ENCODE results near the gene CORIN. TPM values are rescaled to one million over a fixed set of nuclear protein-coding genes. Genes with fewer than 3 reads are reported as not detected.
A peak's percentile ranks its signal among the peaks of the same experiment; 100 is the strongest.

CORIN gene
- under 1 TPM; 0.15 to 0.50 TPM for total RNA-seq

GRCh38 chr4:47837908-47838294 lies at the start of gene CORIN:
TSS of gene CORIN (minus strand) at chr4:47838067. CDS start at chr4:47837949, 118 bp downstream.
- H3K9me3 ChIP-seq, result no peaks in the 10 kb centered on the region
- intact Hi-C loops (cut with DNase I), result loop anchor here (10.0 kb wide), 1 partner anchor 153 kb away; no protein-coding TSS in a partner anchor
- DNase-seq, result peak; percentile 33
- peak within 1 kb of the TSS; percentile 53 for H3K4me3 ChIP-seq
- H3K4me1 ChIP-seq, result no peaks in the 10 kb centered on the region
- no peak within 1 kb of the TSS for H3K27ac ChIP-seq
- H3K9ac ChIP-seq (ENCODE audit: low read depth in 2 of 2, low read length in 2 of 2), result peak within 1 kb of the TSS; percentile 19 to 59
- TF ChIP-seq CTCF (IDR thresholded peaks at IDR 0.05), result no peak
- H3K36me3 ChIP-seq, result no peaks in the 10 kb centered on the region
- H3K27me3 ChIP-seq, result no peaks in the 10 kb centered on the region

- no peaks in the 10 kb centered on the region for H3K4me1 ChIP-seq
- no peak overlapping the region for H3K4me3 ChIP-seq
- intact Hi-C loops (cut with DNase I), result no loop called here
- no peak for TF ChIP-seq CTCF (IDR thresholded peaks at IDR 0.05)
- H3K36me3 ChIP-seq, result peaks cover 3% of the 10 kb centered on the region
- no peaks in the 10 kb centered on the region for H3K27me3 ChIP-seq
- no peak for DNase-seq
- H3K9me3 ChIP-seq, result no peaks in the 10 kb centered on the region
- H3K27ac ChIP-seq, result no peak overlapping the region
- H3K9ac ChIP-seq (ENCODE audit: low read depth in 2 of 2, low read length in 2 of 2), result no peak overlapping the region
Observed at GRCh38 chr4:47882228-47882627, 44.4 kb upstream of the CORIN start.

- H3K9ac ChIP-seq (ENCODE audit: low read depth in 2 of 2, low read length in 2 of 2), result no peak overlapping the region
- H3K4me3 ChIP-seq, result no peak overlapping the region
- DNase-seq, result no peak
- intact Hi-C loops (cut with DNase I), result no loop called here
- H3K9me3 ChIP-seq, result no peaks in the 10 kb centered on the region
- H3K27me3 ChIP-seq, result no peaks in the 10 kb centered on the region
- TF ChIP-seq CTCF (IDR thresholded peaks at IDR 0.05), result no peak
- H3K36me3 ChIP-seq, result peaks cover 3% of the 10 kb centered on the region
- H3K4me1 ChIP-seq, result no peaks in the 10 kb centered on the region
- no peak overlapping the region for H3K27ac ChIP-seq
Observed at GRCh38 chr4:47879458-47879857, 41.6 kb upstream of the CORIN start.

- intact Hi-C loops (cut with DNase I), result no loop called here
- Histone ChIP-seq H3K4me1 (no peaks in the 10 kb centered on the region), H3K36me3 (no peaks in the 10 kb centered on the region), H3K27me3 (no peaks in the 10 kb centered on the region), H3K9ac (ENCODE audit: low read depth in 2 of 2, low read length in 2 of 2) (no peak overlapping the region), H3K9me3 (no peaks in the 10 kb centered on the region), H3K4me3 (no peak overlapping the region), H3K27ac (no peak overlapping the region)
- DNase-seq, result no peak
- TF ChIP-seq CTCF (IDR thresholded peaks at IDR 0.05), result no peak
Observed at GRCh38 chr4:47876784-47877546, 39.1 kb upstream of the CORIN start.

GRCh38 chr4:47876310-47876709 lies 38.4 kb upstream of the CORIN start:
- no peak for DNase-seq
- H3K9ac ChIP-seq (ENCODE audit: low read depth in 2 of 2, low read length in 2 of 2), result no peak overlapping the region
- no peak overlapping the region for H3K4me3 ChIP-seq
- no peak overlapping the region for H3K27ac ChIP-seq
- H3K9me3 ChIP-seq, result no peaks in the 10 kb centered on the region
- H3K27me3 ChIP-seq, result no peaks in the 10 kb centered on the region
- intact Hi-C loops (cut with DNase I), result no loop called here
- TF ChIP-seq CTCF (IDR thresholded peaks at IDR 0.05), result no peak
- no peaks in the 10 kb centered on the region for H3K36me3 ChIP-seq
- no peaks in the 10 kb centered on the region for H3K4me1 ChIP-seq

Measured in colonic mucosa (tissue), 4 donors.